ENCODE results near the gene MRPL9. TPM values are rescaled to one million over a fixed set of nuclear protein-coding genes. Genes with fewer than 3 reads are reported as not detected.

The MRPL9 gene
- 70.4 and 113 TPM in 2 replicates for total RNA-seq

DNA sequence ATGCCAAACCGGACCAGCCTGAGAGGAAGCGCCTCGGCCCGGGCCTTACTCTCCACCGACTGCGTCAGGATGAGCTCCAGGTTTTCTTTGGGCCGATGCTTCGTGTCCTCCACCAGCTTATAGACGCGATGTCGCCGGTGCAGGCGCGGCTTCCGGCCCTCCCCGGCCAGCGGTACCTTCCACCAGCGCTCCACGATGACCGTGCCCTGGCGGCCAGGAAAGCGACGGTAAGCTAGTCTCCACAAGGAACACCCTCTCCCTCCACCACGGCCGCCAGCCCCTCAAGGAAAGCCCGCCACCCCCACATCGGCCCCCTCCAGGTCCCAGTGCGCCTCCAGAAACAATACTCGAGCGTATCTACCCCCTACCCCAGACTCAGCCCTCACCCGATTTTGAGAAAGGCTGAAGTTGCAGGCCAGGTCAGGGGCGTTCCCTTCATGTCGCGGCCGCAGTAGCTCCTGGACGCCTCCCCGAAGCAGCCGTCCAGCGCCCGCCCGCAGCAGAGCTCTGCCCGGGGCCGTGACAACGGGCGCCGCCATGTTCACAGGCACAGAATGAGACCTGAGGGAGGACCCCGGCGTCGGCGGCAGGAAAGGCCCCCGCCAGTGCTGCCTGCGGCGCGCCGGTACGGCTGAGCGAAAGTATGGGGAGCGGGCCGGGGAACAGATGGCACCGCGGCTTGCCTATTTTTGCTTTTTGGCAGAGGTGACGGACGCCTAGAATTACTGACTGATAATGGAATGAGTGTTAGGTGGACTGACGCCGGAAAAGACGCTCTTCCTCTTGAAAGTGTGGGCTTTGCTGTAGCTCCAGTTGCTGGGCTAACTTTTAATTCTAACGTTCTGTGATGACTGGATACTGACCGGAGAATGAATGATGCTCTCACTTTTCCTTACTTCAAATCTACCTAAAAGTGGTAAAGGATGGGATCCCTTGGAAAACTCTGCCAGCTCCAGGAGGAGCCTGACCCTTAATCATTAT lies at the start of gene MRPL9:
Gene MRPL9, minus strand, starts transcription at position 556 of the 981 bp plus-strand sequence. Its CDS starts 17 bp downstream, at position 539.

DNA sequence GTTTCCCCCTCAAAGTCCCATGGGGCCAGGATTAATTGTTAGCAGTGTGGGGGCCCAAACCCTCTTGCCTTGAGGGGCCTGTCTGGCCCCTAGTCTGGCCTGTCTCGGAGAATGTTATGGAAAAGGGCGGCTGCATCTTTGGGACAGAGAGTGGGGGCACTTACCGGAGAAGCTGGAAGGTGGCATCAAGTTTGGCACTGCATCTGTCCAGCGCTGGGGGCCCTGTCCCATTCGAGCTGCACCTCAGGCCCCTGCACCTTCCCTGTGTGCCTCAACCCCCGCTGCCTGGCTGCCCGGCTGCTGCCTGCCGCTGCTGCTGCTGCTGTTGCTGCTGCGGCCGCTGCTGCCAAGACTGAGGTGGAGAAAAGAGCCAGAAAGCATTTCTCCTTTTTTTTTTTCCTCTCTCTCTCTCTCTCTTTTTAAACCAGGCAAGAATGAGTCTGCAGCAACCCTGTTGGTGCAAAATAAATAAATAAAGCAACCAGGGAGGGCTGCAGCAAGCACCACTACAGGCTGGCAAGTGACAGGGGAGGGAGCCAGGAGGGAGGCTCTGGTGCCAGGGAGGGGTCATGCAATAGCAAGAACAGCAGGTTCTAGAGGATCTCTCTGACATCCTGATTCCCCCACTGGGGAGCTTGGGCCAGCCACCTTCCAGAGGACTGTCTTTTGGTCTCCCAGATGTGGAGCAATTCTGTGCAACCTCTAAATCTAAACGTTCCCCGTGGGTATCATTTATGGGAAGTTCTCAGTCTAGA lies 41.9 kb upstream of the MRPL9 start, which contains the start of gene LINGO4:
Gene LINGO4, minus strand, starts transcription at position 354 of the 755 bp plus-strand sequence. CDS start 2,715 bp downstream, outside the sequence.

DNA sequence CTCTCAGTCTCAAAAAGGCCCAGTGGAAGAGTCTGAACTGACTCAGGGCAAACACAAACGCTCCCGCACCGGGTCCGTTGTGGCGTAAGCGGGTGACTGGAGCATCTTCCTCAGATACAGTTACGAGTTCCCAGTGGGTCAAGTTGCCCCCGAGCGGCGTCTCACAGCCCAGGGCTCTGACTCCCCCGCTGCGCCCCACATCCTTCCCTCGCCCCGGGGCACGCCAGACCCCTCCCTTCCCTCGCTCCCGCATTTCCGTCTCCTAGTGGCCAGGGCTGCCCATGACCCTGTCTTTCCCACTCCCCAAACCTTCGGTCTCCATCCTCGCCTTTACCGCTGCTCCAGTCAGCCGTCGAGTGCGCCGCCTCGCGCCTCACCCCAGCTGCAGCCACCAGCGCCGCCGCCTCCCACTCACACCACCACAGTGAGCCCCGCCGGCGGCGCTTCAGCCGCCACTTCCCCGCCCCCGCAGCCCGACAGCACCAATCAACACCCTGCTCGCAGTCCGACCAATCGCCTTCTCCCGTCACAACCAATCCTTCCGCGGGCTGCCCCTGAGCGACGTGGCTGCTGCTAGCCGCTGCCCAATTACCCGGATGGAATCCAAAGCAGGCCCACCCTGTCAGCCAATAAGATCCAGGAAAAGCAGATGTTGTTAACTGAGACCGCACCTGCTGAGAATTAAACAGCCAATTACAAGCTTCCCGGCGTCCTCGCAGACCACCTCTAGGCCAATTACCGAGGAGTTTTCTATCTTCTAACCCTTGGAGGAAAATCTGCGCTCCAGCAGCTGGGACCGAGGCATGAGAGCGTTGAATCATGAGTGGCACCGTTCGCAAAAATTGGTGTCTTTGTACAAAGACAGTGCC lies 27.0 kb upstream of the MRPL9 start, which contains the start of gene TDRKH:
Gene TDRKH, minus strand, starts transcription at position 430 of the 869 bp plus-strand sequence. CDS start 7,478 bp downstream, outside the sequence.

DNA sequence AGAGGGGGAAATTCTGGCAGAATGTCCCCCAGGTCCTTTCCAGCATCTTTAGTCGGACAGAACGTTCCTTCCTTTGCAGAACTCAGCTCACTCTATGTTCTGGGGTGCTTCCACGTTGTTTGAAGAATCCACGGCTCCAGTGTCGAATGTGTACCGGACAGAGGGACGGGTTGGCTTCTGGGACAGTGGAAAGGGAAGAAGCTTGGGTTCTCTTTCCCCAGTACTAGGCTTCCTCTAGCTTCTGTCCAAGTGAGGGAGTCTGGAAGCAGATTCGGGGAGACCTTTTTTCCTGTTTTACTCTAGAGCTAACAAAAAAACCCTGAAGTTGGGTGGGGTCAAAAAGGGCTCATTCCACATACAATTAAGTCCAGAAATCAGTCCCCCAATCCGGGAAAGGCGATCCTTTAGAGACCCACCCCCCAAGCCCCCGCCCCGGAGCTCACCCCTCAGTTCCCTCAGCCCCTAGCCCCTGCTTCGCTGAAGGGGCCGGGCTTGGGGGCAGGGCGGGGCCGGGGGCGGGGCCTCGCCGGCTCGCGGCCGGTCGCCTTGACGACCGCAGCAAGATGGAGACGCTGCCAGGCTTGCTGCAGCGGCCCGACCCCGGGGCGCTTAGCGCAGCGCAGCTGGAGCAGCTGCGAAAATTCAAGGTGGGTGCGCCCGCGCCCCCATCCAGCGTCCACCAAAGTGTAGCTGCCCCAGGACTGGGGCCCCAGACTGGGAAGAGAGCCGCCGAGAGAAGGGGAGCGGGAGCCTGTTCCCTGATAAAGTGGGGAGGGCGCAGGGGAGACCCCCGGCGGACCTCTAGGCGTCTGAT lies 42.1 kb downstream of the MRPL9 start, which contains the start of gene RIIAD1:
Gene RIIAD1, plus strand, starts transcription at position 549 of the 814 bp plus-strand sequence. Its CDS starts 15 bp downstream, at position 564.

DNA sequence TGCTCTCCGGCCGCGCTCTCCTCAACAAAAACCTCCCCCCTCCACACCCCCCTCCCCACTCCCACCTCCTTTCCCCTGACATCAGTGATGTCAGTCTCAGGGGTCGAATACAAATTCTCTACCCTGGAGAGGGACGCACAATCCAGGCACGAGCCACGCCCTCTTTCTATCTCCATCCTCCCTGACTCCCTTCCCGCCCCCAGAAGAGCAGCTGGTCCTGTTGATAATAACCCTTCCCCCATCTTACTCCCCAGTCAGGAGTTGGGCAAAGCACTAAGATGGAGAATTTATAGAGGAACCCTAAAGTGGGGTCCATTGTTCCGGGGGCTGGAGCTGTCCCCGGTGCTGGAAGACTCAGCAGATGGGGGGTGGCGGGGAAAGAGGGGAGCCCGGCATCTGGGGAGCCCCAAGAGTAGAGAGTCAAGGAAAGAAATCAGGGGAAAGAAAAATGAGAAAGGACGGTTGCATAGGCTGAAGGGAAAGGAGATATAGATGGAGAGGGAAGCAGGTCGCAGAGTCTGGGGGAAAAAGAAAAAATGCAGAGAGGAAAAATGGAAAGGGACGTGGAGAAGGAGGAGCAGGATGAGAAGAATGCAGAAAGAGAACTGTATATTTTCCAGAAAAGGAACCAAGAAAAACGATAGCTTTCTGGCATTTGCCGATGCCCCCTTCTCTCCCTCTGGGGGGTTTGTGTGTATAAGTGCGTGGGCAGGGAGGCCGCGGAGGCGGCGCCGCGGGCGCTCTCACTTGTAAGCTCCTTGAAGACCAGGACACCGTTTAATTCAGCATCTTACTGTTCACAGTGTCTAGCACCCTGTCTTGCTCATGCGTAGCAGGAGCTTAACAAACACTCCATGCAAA lies 46.3 kb downstream of the MRPL9 start, which contains the start of gene CELF3:
Gene CELF3, minus strand, starts transcription at position 33 of the 861 bp plus-strand sequence. CDS start 783 bp downstream, outside the sequence.

Other genes with a start within 250 kb of the MRPL9 start
- gene TUFT1, start 223.2 kb downstream of the MRPL9 start, total RNA-seq, result 35.0 and 40.1 TPM in 2 replicates
- gene SNX27, start 151.4 kb downstream of the MRPL9 start, total RNA-seq, result 13.7 and 16.5 TPM in 2 replicates
- gene CELF3, start 46.7 kb downstream of the MRPL9 start, total RNA-seq, result not detected in 2 replicates
- gene RIIAD1, start 42.0 kb downstream of the MRPL9 start, total RNA-seq, result not detected in 2 replicates
- gene TDRKH, start 27.0 kb upstream of the MRPL9 start, total RNA-seq, result 3.2 and 4.9 TPM in 2 replicates
- not detected in 2 replicates for gene LINGO4, start 41.9 kb upstream of the MRPL9 start, total RNA-seq
- under 0.01 TPM in 1 of 2 replicates, not detected in the other for gene RORC, start 68.3 kb upstream of the MRPL9 start, total RNA-seq
- gene C2CD4D, start 76.3 kb upstream of the MRPL9 start, total RNA-seq, result 0.16 and 0.89 TPM in 2 replicates
- gene THEM5, start 90.2 kb upstream of the MRPL9 start, total RNA-seq, result not detected in 2 replicates
- gene THEM4, start 146.0 kb upstream of the MRPL9 start, total RNA-seq, result 11.6 and 14.1 TPM in 2 replicates
- 286 and 303 TPM in 2 replicates for gene S100A10, start 230.4 kb upstream of the MRPL9 start, total RNA-seq